AG04449 (cell line): ENCODE results near the gene CCDC187.

Source experiments
- CTCF ChIA-PET: fragments of 350-600 bp; formaldehyde crosslinking; extraction: SDS; loops from one replicate; lab custom pipeline; 2021; ENCODE audit warnings: antibody characterized with exemption; lab: Yijun Ruan, JAX
- POLR2A ChIA-PET: fragments of 400-600, 350-600 bp; formaldehyde crosslinking; extraction: SDS; loops from one replicate; lab custom pipeline; 2020; ENCODE audit warnings: antibody characterized with exemption, inconsistent platforms; lab: Yijun Ruan, JAX
- DNase-seq: peaks from one replicate; pipeline ENCODE4 v3.0.0-alpha.2; 2010; ENCODE audit warnings: low read depth, low spot score
- H3K4me3 ChIP-seq: 2 replicates; pipeline ENCODE4 v1.5.1; 2011; ENCODE audit warnings: low read depth, mild to moderate bottlenecking, control low read depth, low read length
- CTCF ChIP-seq: IDR thresholded peaks from one replicate; pipeline ENCODE4 v1.5.1; 2011; ENCODE audit warnings: mild to moderate bottlenecking, moderate library complexity, low read length, control low read depth, inconsistent platforms; ENCODE audit not compliant: insufficient read depth; ENCODE audit errors: missing control alignments

The CCDC187 gene

GRCh38 chr9:136344544-136345280, 40.8 kb upstream of the CCDC187 start:
- ChIA-PET POLR2A (interaction anchor here (0.9 kb wide), 1 partner anchor 9 kb away, joined by 3 read pairs; no protein-coding TSS in a partner anchor), CTCF (interaction anchor here (0.9 to 4.6 kb wide), 8 partner anchors 8 to 32 kb away, joined by 3 to 34 read pairs (median 6); partner anchors contain the start of genes DNLZ and GPSM1)
- no peak for TF ChIP-seq CTCF
- DNase-seq: no peak
- no peak overlapping the region for H3K4me3 ChIP-seq

- no peak for TF ChIP-seq CTCF
- POLR2A ChIA-PET: no interaction called here
- CTCF ChIA-PET: interaction anchor here (0.9 to 4.6 kb wide), 4 partner anchors 11 to 31 kb away, joined by 3 to 34 read pairs (median 6); partner anchors contain the start of gene DNLZ
- no peak for DNase-seq
- no peak overlapping the region for H3K4me3 ChIP-seq
These were observed 40.0 kb upstream of the CCDC187 start for GRCh38 chr9:136343884-136344269.

- TF ChIP-seq CTCF: no peak
- ChIA-PET CTCF (no interaction called here), POLR2A (no interaction called here)
- no peak for DNase-seq
- no peak overlapping the region for H3K4me3 ChIP-seq
These were observed 39.4 kb upstream of the CCDC187 start for GRCh38 chr9:136343121-136343883.

GRCh38 chr9:136342181-136343120, 38.6 kb upstream of the CCDC187 start:
- DNase-seq: no peak
- POLR2A ChIA-PET: no interaction called here

GRCh38 chr9:136341769-136342168, 37.9 kb upstream of the CCDC187 start:
- DNase-seq: no peak
- CTCF ChIA-PET: interaction anchor here (1.1 kb wide), 1 partner anchor 22 kb away, joined by 6 read pairs; the partner anchor contains the start of gene DNLZ
- H3K4me3 ChIP-seq: no peak overlapping the region
- no peak for TF ChIP-seq CTCF
- POLR2A ChIA-PET: no interaction called here

More at GRCh38 chr9:136342181-136343120, 38.6 kb upstream of the CCDC187 start:
- CTCF ChIA-PET: interaction anchor here (1.1 kb wide), 1 partner anchor 21 kb away, joined by 6 read pairs; the partner anchor contains the start of gene DNLZ
- no peak for TF ChIP-seq CTCF
- H3K4me3 ChIP-seq: no peak overlapping the region
